AG04449 (cell line): Measurements from ENCODE around the gene SCARB1.

Source experiments
- CTCF ChIA-PET: fragments of 350-600 bp; formaldehyde crosslinking; extraction: SDS; loops from one replicate; lab custom pipeline; 2021; ENCODE audit warnings: antibody characterized with exemption; lab: Yijun Ruan, JAX
- POLR2A ChIA-PET: fragments of 400-600, 350-600 bp; formaldehyde crosslinking; extraction: SDS; loops from one replicate; lab custom pipeline; 2020; ENCODE audit warnings: antibody characterized with exemption, inconsistent platforms; lab: Yijun Ruan, JAX
- DNase-seq: peaks from one replicate; pipeline ENCODE4 v3.0.0-alpha.2; 2010; ENCODE audit warnings: low read depth, low spot score
- H3K4me3 ChIP-seq: 2 replicates; pipeline ENCODE4 v1.5.1; 2011; ENCODE audit warnings: low read depth, mild to moderate bottlenecking, control low read depth, low read length
- TF ChIP-seq, protein P1 (sequence below): IDR thresholded peaks from one replicate; pipeline ENCODE4 v1.5.1; 2011; ENCODE audit warnings: mild to moderate bottlenecking, moderate library complexity, low read length, control low read depth, inconsistent platforms; ENCODE audit not compliant: insufficient read depth; ENCODE audit errors: missing control alignments

SCARB1 gene

DNA sequence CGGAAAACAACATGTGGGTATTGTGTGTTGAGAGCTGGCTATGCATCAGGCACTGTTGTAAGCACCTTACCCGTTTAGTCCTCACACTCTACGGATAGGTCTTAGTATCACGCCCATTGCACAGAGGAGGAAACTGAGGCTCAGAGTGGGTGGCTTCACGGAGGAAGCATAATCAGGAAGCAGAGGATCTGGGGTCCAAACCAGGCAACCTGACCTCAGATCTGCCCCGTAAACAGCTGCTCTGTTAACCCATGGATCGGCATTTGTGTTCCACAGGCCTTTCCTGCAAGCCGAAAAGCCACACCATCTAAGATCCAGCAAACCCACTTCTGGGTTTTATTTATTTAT is 107.9 kb downstream of the SCARB1 start:
- ChIA-PET POLR2A (interaction anchor here (0.7 to 1.6 kb wide), 6 partner anchors 8 to 237 kb away, joined by 3 to 9 read pairs (median 4); partner anchors contain the start of gene NCOR2), CTCF (interaction anchor here (0.8 to 3.4 kb wide), 6 partner anchors 10 to 358 kb away, joined by 3 to 42 read pairs (median 4); no protein-coding TSS in a partner anchor)
- TF ChIP-seq, protein P1, sequence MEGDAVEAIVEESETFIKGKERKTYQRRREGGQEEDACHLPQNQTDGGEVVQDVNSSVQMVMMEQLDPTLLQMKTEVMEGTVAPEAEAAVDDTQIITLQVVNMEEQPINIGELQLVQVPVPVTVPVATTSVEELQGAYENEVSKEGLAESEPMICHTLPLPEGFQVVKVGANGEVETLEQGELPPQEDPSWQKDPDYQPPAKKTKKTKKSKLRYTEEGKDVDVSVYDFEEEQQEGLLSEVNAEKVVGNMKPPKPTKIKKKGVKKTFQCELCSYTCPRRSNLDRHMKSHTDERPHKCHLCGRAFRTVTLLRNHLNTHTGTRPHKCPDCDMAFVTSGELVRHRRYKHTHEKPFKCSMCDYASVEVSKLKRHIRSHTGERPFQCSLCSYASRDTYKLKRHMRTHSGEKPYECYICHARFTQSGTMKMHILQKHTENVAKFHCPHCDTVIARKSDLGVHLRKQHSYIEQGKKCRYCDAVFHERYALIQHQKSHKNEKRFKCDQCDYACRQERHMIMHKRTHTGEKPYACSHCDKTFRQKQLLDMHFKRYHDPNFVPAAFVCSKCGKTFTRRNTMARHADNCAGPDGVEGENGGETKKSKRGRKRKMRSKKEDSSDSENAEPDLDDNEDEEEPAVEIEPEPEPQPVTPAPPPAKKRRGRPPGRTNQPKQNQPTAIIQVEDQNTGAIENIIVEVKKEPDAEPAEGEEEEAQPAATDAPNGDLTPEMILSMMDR: no peak
- H3K4me3 ChIP-seq: no peak overlapping the region
- no peak for DNase-seq

DNA sequence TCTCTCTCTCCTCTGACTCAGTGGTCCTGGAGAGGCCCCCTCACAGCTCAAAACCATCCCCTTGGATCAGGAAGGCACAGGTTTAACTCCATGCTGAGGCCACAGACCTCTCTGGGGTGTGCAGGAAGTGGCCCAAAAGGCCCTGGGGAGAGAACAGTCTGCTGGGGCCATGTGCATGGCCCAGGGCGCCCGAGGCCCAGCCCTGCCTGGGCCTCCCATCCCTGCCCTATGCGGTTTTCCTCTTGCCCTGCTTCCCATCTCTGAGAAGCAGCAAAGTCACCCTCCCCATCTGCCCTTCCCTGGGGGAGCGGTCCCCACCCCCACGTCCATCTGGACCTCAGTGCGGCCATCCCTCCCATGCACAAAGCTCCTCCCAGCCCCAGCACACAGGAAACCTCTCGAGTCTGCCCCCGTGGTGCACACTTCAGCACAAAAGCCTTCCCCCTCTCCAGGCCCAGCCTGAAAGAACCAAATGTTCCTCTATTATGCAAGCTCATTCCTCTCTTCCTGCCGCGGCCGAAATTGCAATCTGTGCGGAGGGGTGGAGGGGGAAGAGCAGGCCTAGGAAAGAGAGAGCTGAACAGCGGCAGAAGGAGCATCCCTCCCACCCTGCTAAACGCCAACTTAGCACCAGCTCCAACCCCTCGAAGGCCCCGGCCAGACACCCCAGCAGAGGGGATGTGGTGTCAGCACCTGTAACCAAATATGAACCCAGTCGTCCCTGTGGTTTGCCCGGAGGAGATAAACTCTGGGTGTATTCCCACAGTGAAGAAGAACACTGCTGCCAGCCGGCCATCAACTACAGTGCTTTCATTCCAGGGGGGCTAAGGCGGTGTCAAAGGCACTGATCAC is 108.5 kb downstream of the SCARB1 start:
- no peak for DNase-seq
- ChIA-PET POLR2A (interaction anchor here (0.7 to 1.6 kb wide), 7 partner anchors 9 to 237 kb away, joined by 3 to 9 read pairs (median 3); partner anchors contain the start of gene NCOR2), CTCF (interaction anchor here (0.8 to 3.4 kb wide), 6 partner anchors 9 to 357 kb away, joined by 3 to 42 read pairs (median 4); no protein-coding TSS in a partner anchor)
- no peak overlapping the region for H3K4me3 ChIP-seq
- TF ChIP-seq, protein P1: no peak

DNA sequence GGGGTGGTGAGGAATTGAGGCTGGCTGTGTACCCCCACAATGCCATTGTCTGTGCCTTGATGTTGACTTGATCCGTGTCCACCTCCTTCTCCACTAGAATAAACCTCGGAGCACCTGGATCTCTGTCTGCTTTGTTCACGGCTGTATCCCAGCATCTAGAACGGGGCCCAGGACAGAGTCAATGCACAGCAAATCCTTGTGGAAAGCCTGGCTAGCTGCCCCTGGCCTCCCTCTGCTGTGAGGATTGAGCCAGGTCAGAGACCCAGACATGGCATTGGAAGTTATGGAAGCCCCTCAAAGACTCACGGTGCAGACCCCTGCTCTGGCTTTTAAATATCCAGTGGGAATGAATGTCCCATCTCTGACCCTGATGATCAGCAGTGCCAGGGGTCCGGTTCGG is 109.2 kb downstream of the SCARB1 start:
- ChIA-PET POLR2A (interaction anchor here (1.0 to 1.6 kb wide), 4 partner anchors 10 to 236 kb away, joined by 3 to 9 read pairs (median 6); no protein-coding TSS in a partner anchor), CTCF (interaction anchor here (1.0 to 3.4 kb wide), 3 partner anchors 9 to 357 kb away, joined by 3 to 42 read pairs (median 5); no protein-coding TSS in a partner anchor)
- TF ChIP-seq, protein P1: no peak
- DNase-seq: no peak
- no peak overlapping the region for H3K4me3 ChIP-seq

DNA sequence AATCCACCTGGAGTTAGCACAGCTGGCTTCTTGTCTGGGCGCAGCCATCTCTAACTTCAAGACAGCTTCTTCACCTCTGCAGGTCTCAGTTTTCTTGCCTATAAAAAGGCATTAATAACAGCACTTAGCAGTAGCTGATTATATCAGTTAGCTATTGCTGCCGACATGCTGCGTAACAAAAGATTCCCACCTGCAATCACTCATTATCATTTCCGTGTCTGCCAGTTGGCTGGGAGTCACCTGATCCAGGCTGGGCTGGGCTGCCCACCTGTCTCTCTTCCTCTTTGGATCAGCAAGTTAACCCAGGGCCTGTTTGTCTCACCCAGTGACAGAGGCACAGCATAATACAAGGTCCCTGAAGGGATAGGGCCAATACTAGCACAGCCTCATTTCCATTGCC is 109.7 kb downstream of the SCARB1 start:
- no peak for DNase-seq
- TF ChIP-seq, protein P1: no peak
- POLR2A ChIA-PET: no interaction called here
- no peak overlapping the region for H3K4me3 ChIP-seq
- CTCF ChIA-PET: interaction anchor here (3.6 kb wide), 1 partner anchor 9 kb away, joined by 18 read pairs; no protein-coding TSS in a partner anchor

DNA sequence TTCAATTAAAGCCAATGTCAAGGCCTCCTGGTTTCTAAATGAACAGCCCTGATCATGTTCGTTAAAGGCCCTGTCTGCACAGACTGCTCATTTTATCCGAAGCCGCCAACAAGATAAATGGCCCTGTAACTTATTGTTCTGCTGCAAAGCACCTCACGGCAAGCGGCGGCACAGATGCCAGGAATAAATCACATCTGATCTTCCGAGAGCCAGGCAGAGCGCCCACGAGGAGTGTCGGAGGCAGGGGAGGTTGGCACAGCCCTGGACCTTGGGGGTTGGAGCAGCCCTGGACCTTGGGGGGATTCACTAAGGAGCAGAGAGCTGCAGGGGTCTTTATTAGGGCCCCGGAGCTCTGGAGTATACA is 110.5 kb downstream of the SCARB1 start:
- TF ChIP-seq, protein P1: no peak
- ChIA-PET POLR2A (no interaction called here), CTCF (interaction anchor here (3.6 kb wide), 1 partner anchor 10 kb away, joined by 18 read pairs; no protein-coding TSS in a partner anchor)
- DNase-seq: no peak
- no peak overlapping the region for H3K4me3 ChIP-seq
